K562 (cell line): Measurements from ENCODE around the gene NRCAM. TPM values are rescaled to one million over a fixed set of nuclear protein-coding genes. Genes with fewer than 3 reads are reported as not detected.
A peak's percentile ranks its signal among the peaks of the same experiment; 100 is the strongest.

Source experiments
- MGA ChIP-seq: fragments of 450-650 bp; IDR thresholded peaks from 2 replicates; pipeline ENCODE4 v1.6.1; 2016; ENCODE audit warnings: mild to moderate bottlenecking, moderate library complexity
- NONO ChIP-seq, 2 experiments: fragments of 200-400 bp in 1 of 2; fragments of 450-650 bp in 1 of 2; formaldehyde crosslinking in 1 of 2; IDR thresholded peaks; 2 replicates each; pipeline ENCODE4 v1.6.1; 2017; ENCODE audit warnings: low read depth in 2 of 2, mild to moderate bottlenecking in 2 of 2, moderate library complexity in 2 of 2, low read length in 1 of 2
- SAFB2 ChIP-seq: fragments of 200-400 bp; formaldehyde crosslinking; IDR thresholded peaks from 2 replicates; pipeline ENCODE4 v1.6.1; 2018; ENCODE audit warnings: borderline replicate concordance, low read length, low read depth, moderate library complexity; ENCODE audit not compliant: severe bottlenecking
- SFPQ ChIP-seq: fragments of 200-400 bp; formaldehyde crosslinking; IDR thresholded peaks from 2 replicates; pipeline ENCODE4 v1.6.1; 2017; ENCODE audit warnings: mild to moderate bottlenecking, low read depth, low read length, moderate library complexity
- SMAD4 ChIP-seq: fragments of 250-450 bp; sonication (Bioruptor Pico); conservative IDR thresholded peaks from 2 replicates; pipeline ENCODE4 v1.8.0; 2021; ENCODE audit warnings: inconsistent platforms, mild to moderate bottlenecking, moderate library complexity
- SNRNP70 ChIP-seq: fragments of 200-400 bp; formaldehyde crosslinking; optimal IDR thresholded peaks from 2 replicates; pipeline ENCODE3; 2017; ENCODE audit warnings: low read depth, low read length
- TAL1 ChIP-seq: fragments of 450-650 bp; IDR thresholded peaks from 2 replicates; pipeline ENCODE4 v1.6.1; 2016; ENCODE audit warnings: mild to moderate bottlenecking
- polyA plus RNA-seq, 8 experiments: library from polyadenylated mRNA; depleted of rRNA in 4 of 8; stranded (reverse) in 5 of 8; unstranded in 3 of 8; fragments of >200 nt; fragmentation: Nextera tagmentation in 2 of 8; fragmentation: Illumina TruSeq in 1 of 8; extraction: Ambion mirVana in 2 of 8; extraction: Trizol in 1 of 8; gene quantifications; 2 replicates each; pipeline versions ENCODE4 v1.2.1 to v1.2.3, GENCODE V29; 2011 to 2014; ENCODE audit warnings: inconsistent platforms in 1 of 8, missing spikeins in 1 of 8
- total RNA-seq, 7 experiments: library from RNA; depleted of rRNA in 6 of 7; stranded (reverse); fragments of >200 nt in 6 of 7; fragmentation: Illumina TruSeq in 2 of 7; extraction: Trizol in 2 of 7; gene quantifications; 2 replicates each; pipeline versions ENCODE4 v1.2.1 to v1.2.3, GENCODE V29; 2011 to 2021; ENCODE audit warnings: low replicate concordance in 1 of 7

NRCAM gene
- total and polyA plus RNA-seq, 9 of the 15 experiments (the other 6 are each of a cell fraction or from before 2014, with no cell fraction given): 0.03 to 0.54 (median 0.12) TPM; not detected in 1

- TF ChIP-seq MGA: peak; percentile 27
- TF ChIP-seq SNRNP70: no peak
- TF ChIP-seq NONO (IDR thresholded peaks at IDR 0.05; ENCODE audit: low read depth in 2 of 2, low read length in 1 of 2): no peak; a peak in 1 of 4 replicates
- no peak for TF ChIP-seq SAFB2
- peak; percentile 80; the same call in 1 of the 2 replicates for TF ChIP-seq SMAD4
- no peak for TF ChIP-seq SFPQ
- peak; percentile 57; the same call in 1 of the 2 replicates for TF ChIP-seq TAL1
Observed at GRCh38 chr7:108246227-108246837, 209.9 kb downstream of the NRCAM start (continued).
